Glutamatergic neuron (in vitro differentiated cells): Measurements from ENCODE around the gene TUNAR. TPM values are rescaled to one million over a fixed set of nuclear protein-coding genes. Genes with fewer than 3 reads are reported as not detected.

Experiments
- DNase-seq: peaks from one replicate; pipeline ENCODE4 v3.0.0; 2022
- H3K27ac Mint-ChIP-seq: one replicate; pipeline ENCODE4 v1.8.0; 2020; ENCODE audit warnings: mild to moderate bottlenecking, mixed read lengths, inconsistent platforms; ENCODE audit not compliant: unreplicated experiment
- H3K27me3 Mint-ChIP-seq: one replicate; pipeline ENCODE4 v1.8.0; 2020; ENCODE audit warnings: mild to moderate bottlenecking, moderate library complexity, mixed read lengths, inconsistent platforms; ENCODE audit not compliant: unreplicated experiment
- H3K36me3 Mint-ChIP-seq: one replicate; pipeline ENCODE4 v1.8.0; 2020; ENCODE audit warnings: mild to moderate bottlenecking, mixed read lengths, inconsistent platforms; ENCODE audit not compliant: unreplicated experiment
- H3K4me1 Mint-ChIP-seq: one replicate; pipeline ENCODE4 v1.8.0; 2020; ENCODE audit warnings: mild to moderate bottlenecking, low read depth, mixed read lengths, inconsistent platforms; ENCODE audit not compliant: unreplicated experiment
- H3K4me3 Mint-ChIP-seq: one replicate; pipeline ENCODE4 v1.8.0; 2020; ENCODE audit warnings: mild to moderate bottlenecking, mixed read lengths, inconsistent platforms; ENCODE audit not compliant: unreplicated experiment
- H3K9me3 Mint-ChIP-seq: one replicate; pipeline ENCODE4 v1.8.0; 2020; ENCODE audit warnings: mild to moderate bottlenecking, moderate library complexity, mixed read lengths, inconsistent platforms; ENCODE audit not compliant: unreplicated experiment
- CTCF ChIP-seq: fragments of 200-600 bp; sonication (generic); IDR thresholded peaks from one replicate; pipeline ENCODE4 v1.5.0; 2021; ENCODE audit not compliant: partially characterized antibody, unreplicated experiment
- total RNA-seq: library from RNA; stranded (reverse); fragmentation: NEBNext Ultra II Directional; extraction: Animal tissue kit (Norgen Biotek cat#: 25700); gene quantifications from one replicate; pipeline ENCODE4 v1.2.1, GENCODE V29; 2021; ENCODE audit not compliant: unreplicated experiment

The TUNAR gene
- total RNA-seq, 1 donor from 2014 or later = 16.2 TPM

- no peak for DNase-seq
Measured at GRCh38 chr14:95953111-95953724, 76.6 kb downstream of the TUNAR start.

GRCh38 chr14:95956601-95957460 lies 80.2 kb downstream of the TUNAR start:
- no peak for DNase-seq
- Mint-ChIP-seq H3K4me1 (peaks cover 3% of the 10 kb centered on the region), H3K27me3 (no peaks in the 10 kb centered on the region), H3K36me3 (no peaks in the 10 kb centered on the region), H3K9me3 (peaks cover 9% of the 10 kb centered on the region), H3K4me3 (no peak overlapping the region), H3K27ac (no peak overlapping the region)
- TF ChIP-seq CTCF = no peak

More at GRCh38 chr14:95953111-95953724, 76.6 kb downstream of the TUNAR start:
- TF ChIP-seq CTCF = no peak
- Mint-ChIP-seq H3K36me3 (no peaks in the 10 kb centered on the region), H3K9me3 (peaks cover 5% of the 10 kb centered on the region), H3K27ac (no peak overlapping the region), H3K4me1 (peaks cover 11% of the 10 kb centered on the region), H3K4me3 (no peak overlapping the region), H3K27me3 (no peaks in the 10 kb centered on the region)

GRCh38 chr14:95958105-95958504 lies 81.5 kb downstream of the TUNAR start:
- Mint-ChIP-seq H3K27me3 (peaks cover 2% of the 10 kb centered on the region), H3K36me3 (no peaks in the 10 kb centered on the region), H3K27ac (no peak overlapping the region), H3K9me3 (peaks cover 9% of the 10 kb centered on the region), H3K4me3 (no peak overlapping the region), H3K4me1 (no peaks in the 10 kb centered on the region)
- no peak for DNase-seq
- no peak for TF ChIP-seq CTCF

GRCh38 chr14:95959317-95959716 lies 82.7 kb downstream of the TUNAR start:
- no peak for DNase-seq
- no peaks in the 10 kb centered on the region for H3K4me1 Mint-ChIP-seq
- no peaks in the 10 kb centered on the region for H3K36me3 Mint-ChIP-seq
- H3K27me3 Mint-ChIP-seq = peaks cover 2% of the 10 kb centered on the region
- H3K9me3 Mint-ChIP-seq = peaks cover 4% of the 10 kb centered on the region
- no peak for TF ChIP-seq CTCF
- H3K4me3 Mint-ChIP-seq = no peak overlapping the region
- H3K27ac Mint-ChIP-seq = no peak overlapping the region

GRCh38 chr14:95961481-95961880 lies 84.8 kb downstream of the TUNAR start:
- Mint-ChIP-seq H3K4me3 (no peak overlapping the region), H3K9me3 (peaks cover 4% of the 10 kb centered on the region), H3K27ac (no peak overlapping the region), H3K27me3 (peaks cover 2% of the 10 kb centered on the region), H3K36me3 (peaks cover 6% of the 10 kb centered on the region), H3K4me1 (no peaks in the 10 kb centered on the region)
- no peak for TF ChIP-seq CTCF
- no peak for DNase-seq
